ENCODE measurements around the gene KIAA0513.

DNA sequence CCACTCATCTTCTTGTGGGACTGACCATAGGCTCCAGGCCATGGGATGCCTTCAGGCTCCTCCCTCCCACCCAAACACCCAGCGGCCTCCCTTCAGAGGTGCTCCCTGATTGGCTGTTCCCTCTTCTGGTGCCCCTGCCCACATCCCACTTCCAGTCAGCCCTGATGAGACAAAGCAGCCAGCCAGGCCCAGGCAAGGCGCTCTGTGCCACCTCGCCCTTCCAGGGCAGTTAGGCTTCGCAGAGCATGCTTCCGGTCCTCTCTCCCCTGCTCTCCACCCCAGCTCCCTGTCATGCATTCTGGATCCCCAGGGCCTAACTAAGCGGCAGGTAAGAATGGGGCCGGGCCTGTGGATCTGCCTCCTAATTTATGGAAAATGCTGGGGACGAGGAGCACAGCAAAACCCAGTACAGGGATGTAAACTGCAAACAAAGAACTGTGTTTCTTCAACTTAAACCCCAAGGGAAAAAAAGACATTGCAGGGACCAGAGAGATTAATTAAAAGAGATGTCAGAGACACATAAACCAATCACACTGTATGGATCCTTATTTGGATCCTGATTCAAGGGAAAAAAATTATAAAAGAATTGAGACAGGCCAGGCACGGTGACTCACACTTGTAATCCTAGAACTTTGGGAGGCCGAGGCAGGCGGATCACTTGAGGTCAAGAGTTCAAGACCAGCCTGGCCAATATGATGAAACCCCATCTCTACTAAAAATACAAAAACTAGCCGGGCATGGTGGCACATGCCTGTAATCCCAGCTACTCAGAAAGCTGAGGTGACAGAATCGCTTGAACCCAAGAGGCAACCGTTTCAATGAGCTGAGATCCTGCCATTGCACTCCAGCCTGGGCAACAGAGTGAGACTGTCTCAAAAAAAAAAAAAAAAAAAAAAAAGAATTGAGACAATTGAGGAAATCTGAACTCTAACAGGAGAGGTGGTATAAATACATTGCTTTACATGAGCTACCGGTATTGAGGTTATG lies 42.2 kb upstream of the KIAA0513 start:
- TF ChIP-seq CTCF (IDR thresholded peaks at IDR 0.05) (no peak), POLR2A (IDR thresholded peaks at IDR 0.05) (no peak)

All from tibial nerve (tissue), 3 donors.